Esophagus muscularis mucosa (tissue), 4 donors: Measurements from ENCODE around the gene CLIC5.

Experiments
- EP300 ChIP-seq: sonication (generic); formaldehyde crosslinking; IDR thresholded peaks from one replicate; pipeline ENCODE4 v1.6.1; 2017; ENCODE audit warnings: antibody characterized with exemption
- POLR2A ChIP-seq: fragments of 450-650 bp; IDR thresholded peaks from one replicate; pipeline ENCODE4 v1.6.1; 2017; ENCODE audit warnings: antibody characterized with exemption, moderate library complexity, mild to moderate bottlenecking, low read depth
- POLR2AphosphoS5 ChIP-seq, 2 donors: sonication (generic); formaldehyde crosslinking; IDR thresholded peaks; one replicate each; pipeline ENCODE4 v1.6.1; 2017; ENCODE audit warnings: antibody characterized with exemption in 2 of 2
- TF ChIP-seq, protein P1 (sequence below), 3 experiments: fragments of 200-600 bp in 2 of 3; fragments of 450-650 bp in 1 of 3; sonication (generic) in 2 of 3; IDR thresholded peaks; one replicate each; pipeline ENCODE4 v1.5.1; 2017 to 2019; ENCODE audit warnings: antibody characterized with exemption in 3 of 3, mild to moderate bottlenecking in 2 of 3, moderate library complexity in 1 of 3

DNA sequence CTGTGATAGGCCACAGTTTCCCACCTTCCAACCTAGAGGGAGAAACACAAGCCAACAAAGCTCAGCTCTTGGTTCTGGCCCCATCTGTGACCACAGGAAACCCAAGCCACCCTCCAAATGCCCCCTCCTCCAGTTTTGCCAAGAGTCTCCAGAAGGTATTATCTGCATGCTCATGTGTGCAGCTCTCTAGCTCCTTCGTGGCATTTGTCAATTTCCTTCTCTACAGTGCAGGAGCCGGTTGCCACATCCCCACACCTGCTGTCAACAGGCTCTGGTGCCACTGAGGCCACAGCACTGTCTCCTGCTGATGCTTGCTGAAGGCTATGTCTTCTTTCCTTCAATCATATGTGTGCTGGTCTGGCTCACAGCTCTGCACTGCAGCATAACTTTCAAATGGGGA lies 177.2 kb downstream of the CLIC5 start:
- TF ChIP-seq, protein P1, sequence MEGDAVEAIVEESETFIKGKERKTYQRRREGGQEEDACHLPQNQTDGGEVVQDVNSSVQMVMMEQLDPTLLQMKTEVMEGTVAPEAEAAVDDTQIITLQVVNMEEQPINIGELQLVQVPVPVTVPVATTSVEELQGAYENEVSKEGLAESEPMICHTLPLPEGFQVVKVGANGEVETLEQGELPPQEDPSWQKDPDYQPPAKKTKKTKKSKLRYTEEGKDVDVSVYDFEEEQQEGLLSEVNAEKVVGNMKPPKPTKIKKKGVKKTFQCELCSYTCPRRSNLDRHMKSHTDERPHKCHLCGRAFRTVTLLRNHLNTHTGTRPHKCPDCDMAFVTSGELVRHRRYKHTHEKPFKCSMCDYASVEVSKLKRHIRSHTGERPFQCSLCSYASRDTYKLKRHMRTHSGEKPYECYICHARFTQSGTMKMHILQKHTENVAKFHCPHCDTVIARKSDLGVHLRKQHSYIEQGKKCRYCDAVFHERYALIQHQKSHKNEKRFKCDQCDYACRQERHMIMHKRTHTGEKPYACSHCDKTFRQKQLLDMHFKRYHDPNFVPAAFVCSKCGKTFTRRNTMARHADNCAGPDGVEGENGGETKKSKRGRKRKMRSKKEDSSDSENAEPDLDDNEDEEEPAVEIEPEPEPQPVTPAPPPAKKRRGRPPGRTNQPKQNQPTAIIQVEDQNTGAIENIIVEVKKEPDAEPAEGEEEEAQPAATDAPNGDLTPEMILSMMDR (IDR thresholded peaks at IDR 0.05), result no peak
- TF ChIP-seq POLR2A, result no peak
- no peak for TF ChIP-seq EP300
- no peak for TF ChIP-seq POLR2AphosphoS5 (IDR thresholded peaks at IDR 0.05)
